Adipocyte (in vitro differentiated cells): ENCODE data around the gene SLC19A1.
"Not testable (repeated sequence)": the region's sequence is repeated elsewhere in the genome, so short reads cannot be mapped to it uniquely, and the experiment has no call there.

Experiments used
- DNase-seq: peaks from one replicate; pipeline ENCODE4 v3.0.0-alpha.2; 2015; ENCODE audit warnings: low read depth
- H3K27me3 ChIP-seq: replicated peaks from 2 replicates; pipeline ENCODE4 v1.7.0; 2013; ENCODE audit warnings: mild to moderate bottlenecking, low read length, moderate library complexity; ENCODE audit not compliant: control insufficient read depth, insufficient read depth
- H3K36me3 ChIP-seq: 2 replicates; pipeline ENCODE4 v1.7.0; 2013; ENCODE audit warnings: low read length, mild to moderate bottlenecking, moderate library complexity; ENCODE audit not compliant: control insufficient read depth, insufficient read depth, severe bottlenecking
- H3K4me1 ChIP-seq: 2 replicates; pipeline ENCODE4 v1.7.0; 2013; ENCODE audit warnings: mild to moderate bottlenecking, low read length, moderate library complexity; ENCODE audit not compliant: control insufficient read depth, insufficient read depth
- H3K4me3 ChIP-seq: 2 replicates; pipeline ENCODE4 v1.7.0; 2013; ENCODE audit warnings: mild to moderate bottlenecking, low read length, moderate library complexity
- H3K9ac ChIP-seq: 2 replicates; pipeline ENCODE4 v1.7.0; 2013; ENCODE audit warnings: mild to moderate bottlenecking, low read length, moderate library complexity
- H3K9me3 ChIP-seq: 2 replicates; pipeline ENCODE4 v1.7.0; 2013; ENCODE audit warnings: mild to moderate bottlenecking, low read length, moderate library complexity; ENCODE audit not compliant: control insufficient read depth

SLC19A1 gene

GRCh38 chr21:45575304-45575992 lies 33.2 kb upstream of the SLC19A1 start:
- Histone ChIP-seq H3K36me3 (no peaks in the 10 kb centered on the region), H3K4me1 (peaks cover 6% of the 10 kb centered on the region)
- DNase-seq = no peak

GRCh38 chr21:45574691-45575090 lies 32.5 kb upstream of the SLC19A1 start:
- peaks cover 6% of the 10 kb centered on the region for H3K4me1 ChIP-seq
- H3K9me3 ChIP-seq = no peaks in the 10 kb centered on the region
- DNase-seq = no peak
- H3K36me3 ChIP-seq = no peaks in the 10 kb centered on the region
- H3K27me3 ChIP-seq = peaks cover 48% of the 10 kb centered on the region
- no peak overlapping the region for H3K4me3 ChIP-seq
- no peak overlapping the region for H3K9ac ChIP-seq

More at GRCh38 chr21:45575304-45575992, 33.2 kb upstream of the SLC19A1 start:
- H3K4me3 ChIP-seq = no peak overlapping the region
- H3K27me3 ChIP-seq = peaks cover 55% of the 10 kb centered on the region
- H3K9me3 ChIP-seq = no peaks in the 10 kb centered on the region
- H3K9ac ChIP-seq = no peak overlapping the region

GRCh38 chr21:45574081-45574501 lies 31.9 kb upstream of the SLC19A1 start:
- peaks cover 6% of the 10 kb centered on the region for H3K4me1 ChIP-seq
- H3K9me3 ChIP-seq = no peaks in the 10 kb centered on the region
- DNase-seq = no peak
- H3K36me3 ChIP-seq = no peaks in the 10 kb centered on the region
- no peak overlapping the region for H3K4me3 ChIP-seq
- no peak overlapping the region for H3K9ac ChIP-seq
- H3K27me3 ChIP-seq = peaks cover 50% of the 10 kb centered on the region

GRCh38 chr21:45573452-45574035 lies 31.3 kb upstream of the SLC19A1 start:
- Histone ChIP-seq H3K9ac (no peak overlapping the region), H3K9me3 (no peaks in the 10 kb centered on the region)
- DNase-seq = peak; percentile 13

GRCh38 chr21:45572783-45573451 lies 30.7 kb upstream of the SLC19A1 start:
- H3K9ac ChIP-seq = no peak overlapping the region
- DNase-seq = no peak
- peaks cover 6% of the 10 kb centered on the region for H3K4me1 ChIP-seq
- no peaks in the 10 kb centered on the region for H3K9me3 ChIP-seq
- no peak overlapping the region for H3K4me3 ChIP-seq
- H3K27me3 ChIP-seq = peaks cover 57% of the 10 kb centered on the region
- no peaks in the 10 kb centered on the region for H3K36me3 ChIP-seq

More at GRCh38 chr21:45573452-45574035, 31.3 kb upstream of the SLC19A1 start:
- H3K36me3 ChIP-seq = no peaks in the 10 kb centered on the region
- H3K4me1 ChIP-seq = peaks cover 6% of the 10 kb centered on the region
- H3K4me3 ChIP-seq = no peak overlapping the region
- H3K27me3 ChIP-seq = peaks cover 56% of the 10 kb centered on the region

- DNase-seq = no peak
- H3K4me3 ChIP-seq = no peak overlapping the region
- H3K4me1 ChIP-seq = peaks cover 6% of the 10 kb centered on the region
- no peaks in the 10 kb centered on the region for H3K36me3 ChIP-seq
- no peaks in the 10 kb centered on the region for H3K9me3 ChIP-seq
- H3K9ac ChIP-seq = no peak overlapping the region
- H3K27me3 ChIP-seq = peaks cover 50% of the 10 kb centered on the region
These were observed 30.0 kb upstream of the SLC19A1 start for GRCh38 chr21:45572231-45572630.

GRCh38 chr21:45571641-45572040 lies 29.4 kb upstream of the SLC19A1 start:
- H3K4me3 ChIP-seq = no peak overlapping the region
- DNase-seq = no peak
- H3K9ac ChIP-seq = no peak overlapping the region
- no peaks in the 10 kb centered on the region for H3K9me3 ChIP-seq
- H3K4me1 ChIP-seq = peaks cover 6% of the 10 kb centered on the region
- H3K27me3 ChIP-seq = peaks cover 45% of the 10 kb centered on the region
- no peaks in the 10 kb centered on the region for H3K36me3 ChIP-seq

- no peaks in the 10 kb centered on the region for H3K9me3 ChIP-seq
- no peaks in the 10 kb centered on the region for H3K36me3 ChIP-seq
- H3K9ac ChIP-seq = no peak overlapping the region
- H3K4me3 ChIP-seq = no peak overlapping the region
- peaks cover 6% of the 10 kb centered on the region for H3K4me1 ChIP-seq
- peaks cover 39% of the 10 kb centered on the region for H3K27me3 ChIP-seq
- peak; percentile 55 for DNase-seq
These were observed 28.8 kb upstream of the SLC19A1 start for GRCh38 chr21:45570826-45571601.

- H3K4me3 ChIP-seq = no peak overlapping the region
- DNase-seq = no peak
These were observed 27.8 kb upstream of the SLC19A1 start for GRCh38 chr21:45570071-45570470.

GRCh38 chr21:45568383-45568782 lies 26.1 kb upstream of the SLC19A1 start:
- Histone ChIP-seq H3K27me3 (peaks cover 46% of the 10 kb centered on the region), H3K9me3 (peaks cover 11% of the 10 kb centered on the region), H3K36me3 (no peaks in the 10 kb centered on the region), H3K4me1 (peaks cover 6% of the 10 kb centered on the region), H3K9ac (no peak overlapping the region), H3K4me3 (no peak overlapping the region)
- DNase-seq = no peak

More at GRCh38 chr21:45570071-45570470, 27.8 kb upstream of the SLC19A1 start:
- Histone ChIP-seq H3K9ac (no peak overlapping the region), H3K27me3 (peaks cover 35% of the 10 kb centered on the region), H3K9me3 (no peaks in the 10 kb centered on the region), H3K36me3 (no peaks in the 10 kb centered on the region), H3K4me1 (peaks cover 6% of the 10 kb centered on the region)

GRCh38 chr21:45564137-45564536 lies 21.9 kb upstream of the SLC19A1 start:
- H3K36me3 ChIP-seq, H3K9ac ChIP-seq, H3K4me3 ChIP-seq, DNase-seq, H3K4me1 ChIP-seq: not testable (repeated sequence)
- peaks cover 16% of the 10 kb centered on the region for H3K9me3 ChIP-seq
- H3K27me3 ChIP-seq = peaks cover 42% of the 10 kb centered on the region
